GM19328 (cell line): ENCODE measurements around the gene LIG1.
A peak's percentile ranks its signal among the peaks of the same experiment; 100 is the strongest.

Source experiments
- ATAC-seq: cut with Tn5 transposase; IDR thresholded peaks from one replicate; pipeline ENCODE4 v1.9.1; 2021; ENCODE audit warnings: mild to moderate bottlenecking, moderate library complexity; ENCODE audit not compliant: unreplicated experiment

LIG1 gene

GRCh38 chr19:48182434-48182833, 12.3 kb upstream of the LIG1 start:
- no peak for ATAC-seq

GRCh38 chr19:48181505-48181904, 11.4 kb upstream of the LIG1 start:
- no peak for ATAC-seq

- ATAC-seq = no peak
Measured at GRCh38 chr19:48176226-48176625, 6.1 kb upstream of the LIG1 start.

GRCh38 chr19:48175578-48175977, 5.4 kb upstream of the LIG1 start:
- no peak for ATAC-seq

GRCh38 chr19:48174445-48175030, 4.4 kb upstream of the LIG1 start:
- ATAC-seq = no peak

GRCh38 chr19:48171710-48172109, 1.6 kb upstream of the LIG1 start:
- ATAC-seq = no peak

- ATAC-seq = no peak
Measured at GRCh38 chr19:48170817-48171347, 738 bp upstream of the LIG1 start.

GRCh38 chr19:48169578-48169938, 586 bp downstream of the LIG1 start:
- ATAC-seq = peak; percentile 19

GRCh38 chr19:48168689-48169088, 1.5 kb downstream of the LIG1 start:
- ATAC-seq = no peak

GRCh38 chr19:48158210-48158790, 11.8 kb downstream of the LIG1 start:
- no peak for ATAC-seq

GRCh38 chr19:48154003-48154402, 16.1 kb downstream of the LIG1 start:
- no peak for ATAC-seq

GRCh38 chr19:48152551-48152950, 17.6 kb downstream of the LIG1 start:
- ATAC-seq = no peak

GRCh38 chr19:48149430-48149829, 20.7 kb downstream of the LIG1 start:
- ATAC-seq = no peak

GRCh38 chr19:48148576-48148975, 21.6 kb downstream of the LIG1 start:
- no peak for ATAC-seq

- ATAC-seq = no peak
Measured at GRCh38 chr19:48147597-48148175, 22.5 kb downstream of the LIG1 start.

GRCh38 chr19:48139053-48139452, 31.1 kb downstream of the LIG1 start:
- ATAC-seq = no peak

GRCh38 chr19:48137411-48137810, 32.7 kb downstream of the LIG1 start:
- ATAC-seq = no peak

GRCh38 chr19:48136547-48136946, 33.6 kb downstream of the LIG1 start:
- ATAC-seq = no peak

- ATAC-seq = no peak
Measured at GRCh38 chr19:48135411-48135810, 34.7 kb downstream of the LIG1 start.

GRCh38 chr19:48133094-48133493, 37.0 kb downstream of the LIG1 start:
- no peak for ATAC-seq

GRCh38 chr19:48127561-48127960, 42.6 kb downstream of the LIG1 start:
- no peak for ATAC-seq

- no peak for ATAC-seq
Measured at GRCh38 chr19:48123907-48124651, 46.1 kb downstream of the LIG1 start.
